Measurements from ENCODE around the gene RNF223.

Gene RNF223

DNA sequence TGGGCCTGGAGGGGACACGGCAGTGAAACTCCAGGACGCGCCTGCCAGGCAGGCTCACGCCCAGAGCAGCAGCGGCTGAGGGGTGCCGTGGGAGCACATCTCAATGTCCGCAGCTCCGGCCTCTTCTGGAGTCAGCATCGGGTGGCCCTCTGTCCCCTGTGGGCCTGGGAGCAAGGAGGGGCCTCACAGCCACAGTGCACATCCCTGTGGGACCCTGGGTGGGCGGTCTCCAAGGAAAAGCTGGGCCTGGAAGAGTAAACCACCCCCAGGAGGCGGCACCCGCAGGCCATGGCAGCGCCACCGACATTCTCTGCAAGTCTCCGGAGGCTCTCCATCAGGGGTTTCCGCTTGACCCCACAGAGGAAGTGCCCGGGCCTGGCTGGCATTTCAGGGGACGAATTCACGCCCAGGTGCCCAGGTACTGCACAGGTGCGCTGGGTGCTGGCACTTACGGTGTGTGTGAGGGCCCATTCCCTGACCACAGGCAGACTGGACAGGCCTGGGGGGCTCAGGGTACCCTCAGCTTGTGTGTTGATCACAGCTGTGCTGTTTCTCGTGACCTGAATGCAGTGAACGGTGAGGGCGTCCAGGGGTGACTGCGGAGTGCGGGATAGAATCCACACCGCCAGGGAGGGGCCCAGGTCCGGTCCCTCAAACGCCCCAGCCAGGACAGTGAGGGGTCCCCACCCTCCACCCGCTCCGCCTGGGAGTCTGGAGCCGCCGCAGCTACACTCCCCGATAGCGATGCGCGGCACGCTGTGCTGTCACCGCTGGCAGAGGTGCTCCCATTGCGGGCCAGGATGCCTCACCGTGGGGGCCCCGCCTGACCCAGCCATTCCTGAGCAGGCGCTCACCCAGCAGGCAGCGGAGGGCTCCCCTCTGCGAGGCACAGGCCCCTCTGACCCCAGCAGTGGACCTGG, 16.6 kb upstream of the RNF223 start:
- no CpG with 5 or more reads among the region's 45 CpGs for WGBS, 2 donors (ENCODE audit: extremely low coverage in 2 of 2, insufficient read length in 2 of 2, insufficient replicate concordance in 1 of 2)
- H3K9ac ChIP-seq (ENCODE audit: low read depth, low read length, poor library complexity): peak overlapping the region; percentile 30
- no peak overlapping the region for H4K8ac ChIP-seq (ENCODE audit: low read depth, low read length)

DNA sequence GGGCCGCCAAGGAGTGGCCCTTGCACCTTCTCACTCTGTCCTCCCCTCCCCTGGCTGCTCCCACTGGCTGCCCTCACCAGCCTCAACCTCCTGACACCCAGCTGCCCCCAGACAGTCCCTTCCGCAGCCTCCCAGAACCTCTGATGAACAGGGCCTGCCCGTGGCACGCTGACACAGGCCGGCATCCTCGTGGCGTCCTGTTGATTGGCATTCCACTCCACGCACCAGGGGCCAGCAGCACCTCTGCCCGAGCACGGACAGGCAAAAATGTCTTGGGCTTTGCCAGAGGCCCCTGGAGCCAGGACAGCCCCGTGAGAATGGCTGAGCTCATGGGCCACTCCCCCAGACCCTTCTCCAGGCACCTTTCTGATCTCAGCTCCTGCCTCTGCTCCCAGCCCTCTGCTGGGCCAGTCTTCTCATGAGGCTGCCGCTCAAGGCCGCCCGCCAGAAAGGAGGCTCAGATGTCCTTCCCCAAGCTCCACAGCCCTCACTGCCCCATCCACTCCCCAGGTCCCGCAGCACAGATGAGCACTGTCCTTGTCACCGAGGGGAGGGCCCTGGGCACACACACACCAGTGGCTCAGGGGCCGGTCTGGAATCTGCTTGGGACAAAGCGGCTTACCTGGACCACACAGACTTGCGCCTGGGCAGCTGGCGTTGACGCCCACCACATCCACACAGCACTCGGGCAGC, 15.8 kb upstream of the RNF223 start:
- Histone ChIP-seq H3K23ac (ENCODE audit: low read depth, low read length, poor library complexity) (peak overlapping the region; percentile 73), H3K27me3 (ENCODE audit: control insufficient read depth in 3 of 3, insufficient read depth in 3 of 3, low read depth in 1 of 3, low read length in 3 of 3) (no peaks in the 10 kb centered on the region), H3K14ac (ENCODE audit: low read length) (no peak overlapping the region), H2BK5ac (ENCODE audit: low read length) (no peak overlapping the region), H3K36me3 (replicated peaks in 1 of 2; ENCODE audit: control insufficient read depth in 2 of 2, insufficient read depth in 2 of 2, low read length in 2 of 2) (peaks cover 0 to 4% of the 10 kb centered on the region in 2 donors), H2AK5ac (ENCODE audit: low read depth, low read length) (no peak overlapping the region), H2BK12ac (ENCODE audit: low read length) (no peak overlapping the region), H3K27ac (replicated peaks; ENCODE audit: low read length) (no peak overlapping the region), H3K18ac (ENCODE audit: low read length) (no peak overlapping the region), H4K91ac (ENCODE audit: low read depth, low read length, poor library complexity) (no peak overlapping the region), H3K9me3 (replicated peaks in 1 of 2; ENCODE audit: control insufficient read depth in 2 of 2, insufficient read depth in 1 of 2, low read depth in 1 of 2, low read length in 2 of 2) (peaks cover 0 to 8% of the 10 kb centered on the region in 2 donors), H4K8ac (ENCODE audit: low read depth, low read length) (peak overlapping the region; percentile 48), H2AFZ (ENCODE audit: low read length) (no peak overlapping the region), H3K4me2 (ENCODE audit: insufficient read depth, low read length, poor library complexity, severe bottlenecking) (no peak overlapping the region), H3K4me1 (ENCODE audit: control insufficient read depth in 2 of 2, insufficient read depth in 1 of 2, low read depth in 1 of 2, low read length in 2 of 2) (no peaks in the 10 kb centered on the region), H2BK15ac (ENCODE audit: low read length) (no peak overlapping the region), H3K4me3 (ENCODE audit: low read length in 2 of 2) (no peak overlapping the region), H3K9ac (ENCODE audit: low read depth, low read length, poor library complexity) (no peak overlapping the region), H3K79me1 (ENCODE audit: low read depth, low read length) (peaks cover 8% of the 10 kb centered on the region), H2BK120ac (ENCODE audit: low read depth, low read length) (no peak overlapping the region), H3K4ac (ENCODE audit: low read length) (no peak overlapping the region)
- WGBS, 2 donors (ENCODE audit: extremely low coverage in 2 of 2, insufficient read length in 2 of 2, insufficient replicate concordance in 1 of 2): no CpG with 5 or more reads among the region's 22 CpGs
- no peak for DNase-seq (ENCODE audit: low spot score)

More for the DNA sequence above, 16.6 kb upstream of the RNF223 start:
- no peak overlapping the region for H2BK120ac ChIP-seq (ENCODE audit: low read depth, low read length)
- H3K4ac ChIP-seq (ENCODE audit: low read length): no peak overlapping the region
- no peak overlapping the region for H2AFZ ChIP-seq (ENCODE audit: low read length)
- H4K91ac ChIP-seq (ENCODE audit: low read depth, low read length, poor library complexity): no peak overlapping the region
- no peak overlapping the region for H2BK15ac ChIP-seq (ENCODE audit: low read length)
- H3K18ac ChIP-seq (ENCODE audit: low read length): peak overlapping the region; percentile 38
- no peak overlapping the region for H3K4me2 ChIP-seq (ENCODE audit: insufficient read depth, low read length, poor library complexity, severe bottlenecking)
- DNase-seq (ENCODE audit: low spot score): no peak
- H3K36me3 ChIP-seq (replicated peaks in 1 of 2; ENCODE audit: control insufficient read depth in 2 of 2, insufficient read depth in 2 of 2, low read length in 2 of 2): peaks cover 0 to 4% of the 10 kb centered on the region in 2 donors
- no peaks in the 10 kb centered on the region for H3K27me3 ChIP-seq (ENCODE audit: control insufficient read depth in 3 of 3, insufficient read depth in 3 of 3, low read depth in 1 of 3, low read length in 3 of 3)
- no peaks in the 10 kb centered on the region for H3K4me1 ChIP-seq (ENCODE audit: control insufficient read depth in 2 of 2, insufficient read depth in 1 of 2, low read depth in 1 of 2, low read length in 2 of 2)
- peak overlapping the region; percentile 56 for H2AK5ac ChIP-seq (ENCODE audit: low read depth, low read length)
- no peak overlapping the region for H3K27ac ChIP-seq (replicated peaks; ENCODE audit: low read length)
- no peak overlapping the region for H3K4me3 ChIP-seq (ENCODE audit: low read length in 2 of 2)
- peaks cover 8% of the 10 kb centered on the region for H3K79me1 ChIP-seq (ENCODE audit: low read depth, low read length)
- H2BK5ac ChIP-seq (ENCODE audit: low read length): no peak overlapping the region
- H3K9me3 ChIP-seq (replicated peaks in 1 of 2; ENCODE audit: control insufficient read depth in 2 of 2, insufficient read depth in 1 of 2, low read depth in 1 of 2, low read length in 2 of 2): peaks cover 2 to 8% of the 10 kb centered on the region in 2 donors
- H2BK12ac ChIP-seq (ENCODE audit: low read length): no peak overlapping the region
- H3K23ac ChIP-seq (ENCODE audit: low read depth, low read length, poor library complexity): peak overlapping the region; percentile 73
- peak overlapping the region; percentile 38 for H3K14ac ChIP-seq (ENCODE audit: low read length)

DNA sequence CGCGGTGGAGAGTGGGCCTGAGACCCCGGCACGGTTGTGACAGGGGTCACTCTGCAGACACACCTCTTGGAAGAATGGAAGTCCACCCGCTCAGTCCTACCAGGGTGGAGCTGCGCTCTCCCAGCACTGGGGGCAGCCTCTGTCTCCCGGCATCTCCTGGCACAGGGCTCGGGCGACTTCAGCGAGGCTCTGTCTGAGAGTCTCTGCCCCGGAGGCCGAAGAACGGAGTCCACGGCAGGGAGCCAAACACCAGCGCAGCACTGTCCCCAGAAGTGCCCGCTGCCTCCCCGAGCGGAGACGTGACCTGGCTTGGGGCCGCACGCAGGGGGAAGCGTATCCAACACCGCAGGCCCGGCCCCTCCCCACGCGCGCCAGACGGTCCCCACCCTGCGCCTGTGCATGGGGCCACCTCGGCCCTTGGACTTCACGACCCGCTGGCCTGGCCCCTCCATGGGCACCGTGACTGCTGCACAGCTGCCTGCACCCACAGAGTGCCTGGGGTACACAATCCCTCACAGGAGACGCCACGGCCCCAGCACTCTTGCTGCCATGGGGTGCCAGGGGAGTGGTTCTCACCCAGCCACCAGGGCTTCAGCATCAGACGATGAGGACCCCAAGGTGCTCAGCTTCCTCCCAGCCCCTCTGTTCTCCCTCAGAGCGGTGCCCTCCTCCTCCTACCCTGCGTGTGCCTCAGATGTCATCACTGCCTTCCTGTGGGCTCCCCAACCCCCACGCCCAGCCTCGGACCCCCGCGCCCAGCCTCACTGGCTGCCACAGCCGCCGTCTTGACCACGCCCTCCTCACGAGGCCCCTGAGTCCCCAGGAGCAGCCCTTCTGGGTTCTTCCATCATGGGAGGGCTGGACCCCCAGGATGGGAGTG, 14.9 kb upstream of the RNF223 start:
- no peak overlapping the region for H4K91ac ChIP-seq (ENCODE audit: low read depth, low read length, poor library complexity)
- no peak overlapping the region for H2BK15ac ChIP-seq (ENCODE audit: low read length)
- no peak overlapping the region for H3K27ac ChIP-seq (replicated peaks; ENCODE audit: low read length)
- H3K4ac ChIP-seq (ENCODE audit: low read length): no peak overlapping the region
- peak overlapping the region; percentile 37 for H2AK5ac ChIP-seq (ENCODE audit: low read depth, low read length)
- H3K36me3 ChIP-seq (replicated peaks in 1 of 2; ENCODE audit: control insufficient read depth in 2 of 2, insufficient read depth in 2 of 2, low read length in 2 of 2): peaks cover 0 to 4% of the 10 kb centered on the region in 2 donors
- peak overlapping the region; percentile 44 for H3K9ac ChIP-seq (ENCODE audit: low read depth, low read length, poor library complexity)
- no peak for DNase-seq (ENCODE audit: low spot score)
- no peak overlapping the region for H3K4me2 ChIP-seq (ENCODE audit: insufficient read depth, low read length, poor library complexity, severe bottlenecking)
- no peak overlapping the region for H2AFZ ChIP-seq (ENCODE audit: low read length)
- H3K9me3 ChIP-seq (replicated peaks in 1 of 2; ENCODE audit: control insufficient read depth in 2 of 2, insufficient read depth in 1 of 2, low read depth in 1 of 2, low read length in 2 of 2): peaks cover 0 to 8% of the 10 kb centered on the region in 2 donors
- no peak overlapping the region for H3K14ac ChIP-seq (ENCODE audit: low read length)
- peak overlapping the region; percentile 73 for H3K23ac ChIP-seq (ENCODE audit: low read depth, low read length, poor library complexity)
- no peak overlapping the region for H2BK120ac ChIP-seq (ENCODE audit: low read depth, low read length)
- no peaks in the 10 kb centered on the region for H3K4me1 ChIP-seq (ENCODE audit: control insufficient read depth in 2 of 2, insufficient read depth in 1 of 2, low read depth in 1 of 2, low read length in 2 of 2)
- H3K4me3 ChIP-seq (ENCODE audit: low read length in 2 of 2): no peak overlapping the region
- no peaks in the 10 kb centered on the region for H3K27me3 ChIP-seq (ENCODE audit: control insufficient read depth in 3 of 3, insufficient read depth in 3 of 3, low read depth in 1 of 3, low read length in 3 of 3)
- H2BK12ac ChIP-seq (ENCODE audit: low read length): peak overlapping the region; percentile 10
- H3K18ac ChIP-seq (ENCODE audit: low read length): peak overlapping the region; percentile 28
- no peak overlapping the region for H4K8ac ChIP-seq (ENCODE audit: low read depth, low read length)
- H2BK5ac ChIP-seq (ENCODE audit: low read length): no peak overlapping the region
- WGBS, 2 donors (ENCODE audit: extremely low coverage in 2 of 2, insufficient read length in 2 of 2, insufficient replicate concordance in 1 of 2): no CpG with 5 or more reads among the region's 46 CpGs
- peaks cover 10% of the 10 kb centered on the region for H3K79me1 ChIP-seq (ENCODE audit: low read depth, low read length)

Data from neuronal stem cell (in vitro differentiated cells).